NCI-H226 (cell line): Measurements from ENCODE around the gene C16orf95.
A peak's percentile ranks its signal among the peaks of the same experiment; 100 is the strongest.
"Not testable (repeated sequence)": the region's sequence is repeated elsewhere in the genome, so short reads cannot be mapped to it uniquely, and the experiment has no call there.

ENCODE experiments used
- DNase-seq: peaks from one replicate; pipeline ENCODE4 v3.0.0-alpha.2; 2015

The C16orf95 gene

DNA sequence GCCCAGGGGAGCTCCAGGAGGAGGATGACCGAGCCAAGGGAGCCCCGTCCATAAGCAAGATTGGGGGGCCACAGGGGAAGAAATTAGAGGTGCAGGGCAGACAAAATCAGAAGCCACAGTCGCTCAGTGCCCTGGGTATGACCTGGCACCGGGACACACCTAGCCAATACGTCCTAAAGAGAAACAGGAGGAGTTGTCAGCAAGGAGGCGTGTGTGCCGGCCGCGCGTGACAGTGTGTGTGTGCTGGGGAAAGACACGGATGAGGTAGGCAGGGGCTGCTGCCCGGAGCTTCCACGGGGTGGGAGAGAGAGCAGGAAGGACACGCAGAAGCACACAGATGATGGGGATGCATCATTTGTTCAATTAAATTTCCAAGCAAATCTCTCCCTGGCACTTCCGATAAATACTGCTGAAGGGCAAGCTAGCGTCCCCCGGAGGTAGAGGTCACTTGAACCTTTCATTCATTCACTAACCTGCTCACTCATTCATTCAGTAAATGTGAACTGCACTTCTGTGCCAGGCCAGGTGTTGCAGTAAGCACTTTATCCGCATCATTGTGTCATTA is 38.0 kb downstream of the C16orf95 start:
- DNase-seq: no peak

- peak; percentile 56 for DNase-seq
Observed at GRCh38 chr16:87278191-87279093, 38.8 kb downstream of the C16orf95 start.

- no peak for DNase-seq
Observed at GRCh38 chr16:87276924-87277323, 40.3 kb downstream of the C16orf95 start.

- DNase-seq: no peak
Observed at GRCh38 chr16:87276091-87276701, 41.0 kb downstream of the C16orf95 start.

- peak; percentile 71 for DNase-seq
Observed at GRCh38 chr16:87274794-87275193, 42.4 kb downstream of the C16orf95 start.

GRCh38 chr16:87273471-87274030 is 43.6 kb downstream of the C16orf95 start:
- no peak for DNase-seq

DNA sequence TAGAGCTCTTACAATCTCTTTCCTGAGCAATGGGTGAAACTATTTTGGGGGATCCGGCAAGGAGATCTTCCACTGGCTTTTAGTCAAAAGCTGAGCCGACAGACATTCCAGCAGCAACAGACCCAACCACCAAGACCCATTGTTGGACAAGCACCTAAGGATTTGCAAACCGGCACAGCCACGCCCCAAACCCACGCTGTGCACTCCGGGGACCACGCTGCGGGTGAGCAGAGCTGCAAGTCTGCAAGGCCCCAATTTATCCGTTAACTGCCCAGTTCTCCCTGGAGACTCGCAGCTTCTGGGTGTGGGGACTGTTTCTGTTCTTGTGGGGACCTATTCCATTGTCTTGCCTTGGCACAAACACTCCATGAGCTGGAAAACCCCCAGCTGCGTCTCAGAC is 45.9 kb downstream of the C16orf95 start:
- DNase-seq: no peak

DNA sequence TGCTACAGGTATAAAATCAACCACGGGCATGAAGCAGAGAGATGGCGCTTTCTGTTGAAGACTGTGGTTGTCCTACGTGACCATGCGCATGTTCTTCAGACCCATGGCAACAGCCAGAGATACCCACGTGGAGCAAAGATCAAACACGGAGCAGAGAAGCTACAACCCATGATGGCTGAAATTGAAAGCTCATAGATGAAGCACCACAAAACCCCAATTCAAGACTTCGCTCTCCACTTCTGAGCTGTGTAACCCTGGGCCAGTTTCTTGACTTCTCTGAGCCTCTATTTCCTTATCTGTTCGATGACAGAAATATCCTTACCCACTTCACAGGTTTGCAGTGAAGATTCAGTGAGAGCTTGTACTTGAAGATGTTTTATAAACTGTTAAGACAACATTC is 49.6 kb downstream of the C16orf95 start:
- no peak for DNase-seq

DNA sequence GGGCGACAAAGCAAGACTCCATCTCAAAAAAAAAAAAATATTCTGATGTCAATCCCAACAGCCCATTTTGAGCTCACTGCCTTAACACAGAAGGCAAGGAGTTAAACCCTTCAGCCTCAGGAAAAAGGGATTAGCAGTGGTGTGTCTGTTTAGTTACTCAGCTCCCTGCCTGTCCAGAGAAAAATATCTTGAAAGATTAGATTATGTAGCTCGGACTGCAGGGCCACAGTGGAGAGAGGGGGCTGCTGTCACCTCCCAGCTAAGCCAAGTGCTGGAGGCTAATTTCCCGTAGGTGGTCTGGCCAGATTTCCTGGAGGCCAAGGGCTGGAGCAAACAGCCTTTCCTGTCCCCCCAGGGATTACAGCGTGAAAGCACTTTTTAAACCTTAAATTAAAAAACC is 50.3 kb downstream of the C16orf95 start:
- no peak for DNase-seq

GRCh38 chr16:87265261-87265660 is 51.9 kb downstream of the C16orf95 start:
- no peak for DNase-seq

DNA sequence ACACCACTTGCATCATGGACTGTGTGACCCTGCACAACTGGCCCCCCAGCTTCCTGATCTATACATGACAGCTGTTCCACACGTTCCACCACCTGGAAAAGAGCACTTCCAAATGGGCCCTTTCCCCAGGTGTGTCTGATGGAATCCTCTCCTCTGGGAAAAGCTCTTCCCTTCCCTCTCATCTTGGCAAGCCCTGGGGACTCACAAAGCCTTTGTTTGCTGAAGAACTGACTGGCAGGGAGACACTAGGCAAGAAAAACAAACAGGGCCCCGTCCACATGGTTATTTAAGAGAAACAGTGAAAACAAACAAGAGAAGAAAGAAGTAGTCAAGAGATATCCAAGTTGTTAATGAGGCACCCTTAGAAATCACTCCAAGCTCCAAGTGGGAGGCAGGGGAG is 52.6 kb downstream of the C16orf95 start:
- no peak for DNase-seq

DNA sequence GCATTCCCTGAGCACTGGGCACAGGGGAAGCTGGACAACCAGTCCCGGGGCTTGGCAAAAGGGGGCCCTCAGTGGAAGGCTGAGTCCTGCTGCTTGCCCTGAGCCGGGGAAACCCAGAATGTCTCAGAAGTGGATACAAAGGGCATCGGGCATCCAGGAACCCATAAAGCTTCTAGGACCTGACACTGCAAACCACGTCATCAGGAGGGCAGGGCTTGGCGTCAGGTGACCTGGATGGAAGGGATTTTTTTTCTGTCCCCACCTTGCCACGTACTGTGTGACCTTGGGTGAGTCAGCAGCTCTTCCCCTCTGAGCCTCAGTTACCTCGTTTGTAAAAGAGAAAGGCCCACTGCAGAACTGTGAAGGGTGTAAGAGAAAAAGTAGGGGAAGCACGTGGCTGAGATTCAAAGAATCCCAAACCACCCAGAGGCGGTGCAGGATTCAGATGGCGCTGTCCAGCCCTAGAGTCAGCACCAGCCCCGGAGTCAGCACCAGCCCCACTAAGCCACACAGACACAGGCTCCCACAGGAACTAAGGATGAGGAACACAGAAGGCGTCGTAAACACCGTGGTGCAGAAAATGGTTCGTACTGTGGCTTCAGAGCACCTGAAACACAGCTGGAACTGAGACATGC is 53.7 kb downstream of the C16orf95 start:
- no peak for DNase-seq

- DNase-seq: no peak
Observed at GRCh38 chr16:87259431-87259830, 57.8 kb downstream of the C16orf95 start.

DNA sequence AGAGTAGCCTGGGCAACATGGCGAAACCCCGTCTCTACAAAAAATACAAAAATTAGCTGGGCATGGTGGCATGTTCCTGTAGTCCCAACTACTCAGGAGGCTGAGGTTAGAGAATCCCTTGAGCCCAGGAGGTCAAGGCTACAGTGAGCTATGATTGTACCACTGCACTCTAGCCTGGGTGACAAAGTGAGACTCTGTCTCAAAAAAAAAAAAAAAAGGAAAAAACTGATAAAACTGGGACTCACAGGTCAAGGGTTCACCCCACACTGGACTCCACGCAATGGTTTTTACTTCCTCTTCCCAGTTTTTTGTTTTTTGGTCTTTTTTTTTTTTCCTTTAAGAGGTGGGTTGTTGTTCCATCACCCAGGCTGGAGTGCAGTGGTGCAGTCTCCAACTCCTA is 58.5 kb downstream of the C16orf95 start:
- DNase-seq: not testable (repeated sequence)

GRCh38 chr16:87255866-87256265 is 61.3 kb downstream of the C16orf95 start:
- DNase-seq: no peak

GRCh38 chr16:87254734-87255133 is 62.5 kb downstream of the C16orf95 start:
- DNase-seq: no peak

GRCh38 chr16:87254296-87254695 is 62.9 kb downstream of the C16orf95 start:
- no peak for DNase-seq

GRCh38 chr16:87253536-87253935 is 63.7 kb downstream of the C16orf95 start:
- no peak for DNase-seq
